Fibroblast of villous mesenchyme (primary cell): Measurements from ENCODE around the gene PKD1. TPM values are rescaled to one million over a fixed set of nuclear protein-coding genes. Genes with fewer than 3 reads are reported as not detected.

Experiments
- DNase-seq: peaks from one replicate; pipeline ENCODE4 v3.0.0-alpha.2; 2010; ENCODE audit warnings: low read depth
- H3K4me3 ChIP-seq: 2 replicates; pipeline ENCODE4 v1.5.1; 2011; ENCODE audit warnings: low read depth, mild to moderate bottlenecking, low read length
- CTCF ChIP-seq: IDR thresholded peaks from 2 replicates; pipeline ENCODE4 v1.5.1; 2012; ENCODE audit warnings: low read depth, mild to moderate bottlenecking, low read length; ENCODE audit not compliant: insufficient read depth
- total RNA-seq: library from RNA; depleted of rRNA; stranded (reverse); fragments of >200 nt; gene quantifications from 2 replicates; pipeline ENCODE4 v1.2.3, GENCODE V29; 2012

The PKD1 gene
- total RNA-seq, 1 donor: 139 TPM

- H3K4me3 ChIP-seq: no peak overlapping the region
- no peak for TF ChIP-seq CTCF
- no peak for DNase-seq
Observed at GRCh38 chr16:2096853-2097595, 38.7 kb downstream of the PKD1 start.

GRCh38 chr16:2095918-2096582 is 39.6 kb downstream of the PKD1 start:
- DNase-seq: no peak
- H3K4me3 ChIP-seq: no peak overlapping the region
- no peak for TF ChIP-seq CTCF

GRCh38 chr16:2095315-2095853 is 40.3 kb downstream of the PKD1 start:
- DNase-seq: no peak
- no peak overlapping the region for H3K4me3 ChIP-seq

GRCh38 chr16:2093793-2094192 is 41.9 kb downstream of the PKD1 start:
- no peak for DNase-seq
- H3K4me3 ChIP-seq: no peak overlapping the region
- TF ChIP-seq CTCF: no peak

More at GRCh38 chr16:2095315-2095853, 40.3 kb downstream of the PKD1 start:
- no peak for TF ChIP-seq CTCF

GRCh38 chr16:2092866-2093265 is 42.8 kb downstream of the PKD1 start:
- H3K4me3 ChIP-seq: no peak overlapping the region
- no peak for DNase-seq
- TF ChIP-seq CTCF: no peak

DNA sequence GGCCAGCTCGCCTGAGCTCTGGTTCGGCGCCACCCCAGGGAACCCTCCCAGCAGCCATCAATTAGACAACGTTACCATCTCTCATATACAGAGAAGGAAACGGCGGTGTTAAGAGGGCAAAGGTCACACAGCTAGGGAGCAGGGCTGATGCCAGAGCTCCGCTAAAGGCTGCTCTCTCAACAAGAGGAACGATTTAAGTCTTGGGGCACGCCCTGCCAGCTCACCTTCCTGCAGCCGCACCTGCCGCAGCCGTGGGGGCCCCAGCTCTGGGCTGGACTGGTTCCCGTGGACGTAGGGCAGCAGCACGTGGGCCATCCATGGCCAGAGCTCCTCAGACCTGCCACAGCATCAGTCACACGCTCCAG is 43.5 kb downstream of the PKD1 start:
- no peak overlapping the region for H3K4me3 ChIP-seq
- DNase-seq: no peak
- no peak for TF ChIP-seq CTCF
